IMR-90 (cell line): ENCODE results near the gene OR10H5. TPM values are rescaled to one million over a fixed set of nuclear protein-coding genes. Genes with fewer than 3 reads are reported as not detected.

Experiments used
- ATAC-seq: fragments of 200-7000 bp; cut with Tn5 transposase; 2 replicates; pipeline ENCODE4 v1.9.1; 2020; ENCODE audit warnings: low read depth, mild to moderate bottlenecking, moderate library complexity
- BruUV-seq: library from RNA; stranded (reverse); fragments of 400-500 nt; replicated peaks from 2 replicates; lab custom pipeline; 2021; lab: Mats Ljungman, UMichigan
- CTCF ChIA-PET: fragments of 300-600 bp; formaldehyde crosslinking; extraction: SDS; loops from one replicate; lab custom pipeline; 2021; ENCODE audit warnings: antibody characterized with exemption; lab: Yijun Ruan, JAX
- POLR2A ChIA-PET: fragments of 300-600 bp; sonication (Branson Sonifier 250); formaldehyde crosslinking; loops from one replicate; lab custom pipeline; 2022; ENCODE audit warnings: antibody characterized with exemption; ENCODE audit not compliant: unreplicated experiment; lab: Charles Lee
- DNase-seq: peaks from one replicate; pipeline ENCODE4 v3.0.0; 2013
- H2AFZ ChIP-seq: replicated peaks from 2 replicates; pipeline ENCODE3; 2013; ENCODE audit warnings: low read length, mild to moderate bottlenecking; ENCODE audit not compliant: poor library complexity
- H2AK5ac ChIP-seq: 2 replicates; pipeline ENCODE4 v1.6.1; 2013; ENCODE audit warnings: low read depth, low read length, inconsistent platforms
- H2AK9ac ChIP-seq: replicated peaks from 2 replicates; pipeline ENCODE3; 2013; ENCODE audit warnings: mild to moderate bottlenecking, low read depth, low read length, moderate library complexity; ENCODE audit not compliant: poor library complexity
- H2BK120ac ChIP-seq: 2 replicates; pipeline ENCODE4 v1.6.1; 2013; ENCODE audit warnings: low read depth, low read length, inconsistent platforms
- H2BK15ac ChIP-seq: 3 replicates; pipeline ENCODE4 v1.6.1; 2013; ENCODE audit warnings: low read depth, low read length, inconsistent platforms
- H2BK20ac ChIP-seq: 2 replicates; pipeline ENCODE4 v1.6.1; 2013; ENCODE audit warnings: low read depth, mild to moderate bottlenecking, inconsistent platforms, low read length, moderate library complexity
- H2BK5ac ChIP-seq: 2 replicates; pipeline ENCODE4 v1.6.1; 2013; ENCODE audit warnings: mild to moderate bottlenecking, low read depth, low read length, inconsistent platforms; ENCODE audit not compliant: poor library complexity, severe bottlenecking
- H3K14ac ChIP-seq: replicated peaks from 2 replicates; pipeline ENCODE4 v1.6.1; 2013; ENCODE audit warnings: low read depth, low read length, inconsistent platforms
- H3K18ac ChIP-seq: 2 replicates; pipeline ENCODE4 v1.6.1; 2013; ENCODE audit warnings: low read depth, low read length, control low read depth
- H3K23ac ChIP-seq: 2 replicates; pipeline ENCODE4 v1.6.1; 2013; ENCODE audit warnings: low read depth, low read length, inconsistent platforms
- H3K27ac ChIP-seq: 2 replicates; pipeline ENCODE4 v1.5.1; 2013; ENCODE audit warnings: mild to moderate bottlenecking, control low read depth, low read length; ENCODE audit not compliant: insufficient read depth
- H3K27me3 ChIP-seq: 2 replicates; pipeline ENCODE4 v1.6.1; 2013; ENCODE audit warnings: low read length; ENCODE audit not compliant: control insufficient read depth, insufficient read depth
- H3K36me3 ChIP-seq: 2 replicates; pipeline ENCODE4 v1.6.1; 2013; ENCODE audit warnings: low read length, mixed read lengths; ENCODE audit not compliant: control insufficient read depth, insufficient read depth
- H3K4ac ChIP-seq: 2 replicates; pipeline ENCODE4 v1.6.1; 2013; ENCODE audit warnings: low read depth, low read length, inconsistent platforms
- H3K4me1 ChIP-seq: 2 replicates; pipeline ENCODE4 v1.6.1; 2013; ENCODE audit warnings: low read length, mixed read lengths; ENCODE audit not compliant: control insufficient read depth, insufficient read depth
- H3K4me2 ChIP-seq: 2 replicates; pipeline ENCODE4 v1.6.1; 2013; ENCODE audit warnings: low read depth, mild to moderate bottlenecking, control low read depth, low read length, moderate library complexity
- H3K4me3 ChIP-seq: 2 replicates; pipeline ENCODE4 v1.5.1; 2013; ENCODE audit warnings: low read depth, mild to moderate bottlenecking, control low read depth, low read length, moderate library complexity; ENCODE audit not compliant: insufficient read depth
- H3K56ac ChIP-seq: 2 replicates; pipeline ENCODE4 v1.6.1; 2013; ENCODE audit warnings: low read length, inconsistent platforms; ENCODE audit not compliant: insufficient read depth; ENCODE audit errors: extremely low read depth
- H3K79me1 ChIP-seq, 2 experiments: 2 replicates each; pipeline ENCODE4 v1.6.1; 2013; ENCODE audit warnings: low read length in 2 of 2, inconsistent platforms in 1 of 2, low read depth in 1 of 2
- H3K9ac ChIP-seq: 2 replicates; pipeline ENCODE4 v1.6.1; 2013; ENCODE audit warnings: low read depth, low read length, control low read depth
- H3K9me1 ChIP-seq: 2 replicates; pipeline ENCODE4 v1.6.1; 2013; ENCODE audit warnings: low read length, inconsistent platforms; ENCODE audit not compliant: insufficient read depth
- H3K9me3 ChIP-seq: 2 replicates; pipeline ENCODE4 v1.6.1; 2013; ENCODE audit warnings: low read length; ENCODE audit not compliant: control insufficient read depth, insufficient read depth
- H4K20me1 ChIP-seq: 2 replicates; pipeline ENCODE4 v1.6.1; 2013; ENCODE audit warnings: low read length, inconsistent platforms; ENCODE audit not compliant: insufficient read depth
- H4K5ac ChIP-seq: 2 replicates; pipeline ENCODE4 v1.6.1; 2013; ENCODE audit warnings: mild to moderate bottlenecking, low read depth, low read length, control low read depth
- H4K8ac ChIP-seq, 2 experiments: 2 replicates each; pipeline ENCODE4 v1.6.1; 2013; ENCODE audit warnings: low read depth in 2 of 2, low read length in 2 of 2, control low read depth in 1 of 2, inconsistent platforms in 1 of 2
- H4K91ac ChIP-seq: 2 replicates; pipeline ENCODE4 v1.6.1; 2013; ENCODE audit warnings: low read depth, low read length, inconsistent platforms; ENCODE audit not compliant: insufficient read depth
- BHLHE40 ChIP-seq: fragments of 150-350 bp; IDR thresholded peaks from 2 replicates; pipeline ENCODE4 v1.6.1; 2016; ENCODE audit warnings: mild to moderate bottlenecking, low read depth, low read length
- CEBPB ChIP-seq: IDR thresholded peaks from 2 replicates; pipeline ENCODE4 v1.6.1; 2012; ENCODE audit warnings: low read depth, low read length, improper control_type of control experiment
- CHD1 ChIP-seq: IDR thresholded peaks from 2 replicates; pipeline ENCODE4 v1.6.1; 2012; ENCODE audit warnings: low read depth, low read length, improper control_type of control experiment
- FOS ChIP-seq: fragments of 150-350 bp; IDR thresholded peaks from 2 replicates; pipeline ENCODE4 v1.6.1; 2016; ENCODE audit warnings: low read depth, low read length
- MAFK ChIP-seq: IDR thresholded peaks from 2 replicates; pipeline ENCODE4 v1.6.1; 2012; ENCODE audit warnings: low read depth, low read length, improper control_type of control experiment
- MAZ ChIP-seq: IDR thresholded peaks from 2 replicates; pipeline ENCODE4 v1.6.1; 2012; ENCODE audit warnings: low read depth, mild to moderate bottlenecking, low read length, improper control_type of control experiment, moderate library complexity, borderline replicate concordance
- MXI1 ChIP-seq: IDR thresholded peaks from 2 replicates; pipeline ENCODE4 v1.6.1; 2012; ENCODE audit warnings: low read depth, mild to moderate bottlenecking, low read length, moderate library complexity, borderline replicate concordance
- NFE2L2 ChIP-seq: fragments of 150-350 bp; IDR thresholded peaks from 2 replicates; pipeline ENCODE4 v1.6.1; 2016; ENCODE audit warnings: low read depth, mild to moderate bottlenecking, low read length
- POLR2A ChIP-seq: IDR thresholded peaks from 2 replicates; pipeline ENCODE4 v1.6.1; 2012; ENCODE audit warnings: mild to moderate bottlenecking, low read depth, low read length
- RAD21 ChIP-seq: IDR thresholded peaks from 2 replicates; pipeline ENCODE4 v1.6.1; 2012; ENCODE audit warnings: low read length, improper control_type of control experiment
- RCOR1 ChIP-seq: IDR thresholded peaks from 2 replicates; pipeline ENCODE4 v1.6.1; 2012; ENCODE audit warnings: mild to moderate bottlenecking, low read length, improper control_type of control experiment; ENCODE audit not compliant: insufficient replicate concordance
- RFX5 ChIP-seq: IDR thresholded peaks from 2 replicates; pipeline ENCODE4 v1.8.0; 2012; ENCODE audit warnings: low read depth, mild to moderate bottlenecking, low read length, moderate library complexity
- SMC3 ChIP-seq: fragments of 150-350 bp; IDR thresholded peaks from 2 replicates; pipeline ENCODE4 v1.6.1; 2016; ENCODE audit warnings: low read depth, mild to moderate bottlenecking, antibody characterized with exemption, low read length, moderate library complexity
- WGBS, 2 experiments: methylation state at CpG; one replicate each; pipeline versions ENCODE4 v1.1.5 to v1.1.7; 2013; ENCODE audit warnings: missing lambda C conversion rate in 2 of 2; ENCODE audit not compliant: insufficient read length in 1 of 2; ENCODE audit errors: extremely low coverage in 2 of 2; 5-methylcytosine and 5-hydroxymethylcytosine counted together
- dilution Hi-C: fragments of 300-500 bp; cut with HindIII; formaldehyde crosslinking; loops from one replicate; pipeline ENCODE4 v1.14.3; 2018; ENCODE audit warnings: low sequenced_read_pairs; ENCODE audit not compliant: unreplicated experiment
- in situ Hi-C: fragments of 300-500 bp; cut with MboI; formaldehyde crosslinking; loops from 3 replicates; pipeline ENCODE4 v1.14.3; 2019; ENCODE audit warnings: low sequenced_read_pairs, inconsistent platforms, mixed read lengths
- intact Hi-C: fragments of 100-400 bp; cut with micrococcal nuclease; formaldehyde crosslinking; loops from 2 replicates; pipeline ENCODE4 v1.10.0; 2022
- polyA plus RNA-seq, 3 experiments: library from polyadenylated mRNA; depleted of rRNA; stranded (reverse); fragments of >200 nt; gene quantifications; 2 replicates each; pipeline ENCODE4 v1.2.3, GENCODE V29; 2012; ENCODE audit warnings: low replicate concordance in 1 of 3
- total RNA-seq: library from RNA; depleted of rRNA; stranded (reverse); fragments of >200 nt; gene quantifications from 2 replicates; pipeline ENCODE4 v1.2.3, GENCODE V29; 2012
- TF ChIP-seq, protein P1 (sequence below): fragments of 150-350 bp; IDR thresholded peaks from 2 replicates; pipeline ENCODE4 v1.6.1; 2016; ENCODE audit warnings: low read depth, mild to moderate bottlenecking, low read length, moderate library complexity, borderline replicate concordance
- TF ChIP-seq, protein P2 (sequence below): fragments of 150-350 bp; IDR thresholded peaks from 2 replicates; pipeline ENCODE4 v1.6.1; 2017; ENCODE audit warnings: mild to moderate bottlenecking, antibody characterized with exemption, low read length, low read depth
- TF ChIP-seq, protein P3 (sequence below): conservative IDR thresholded peaks from 2 replicates; pipeline ENCODE4 v1.5.1; 2012; ENCODE audit warnings: mild to moderate bottlenecking, low read depth, low read length, improper control_type of control experiment

OR10H5 gene
- total and polyA plus RNA-seq, 2 of the 4 experiments (the other 2 are of a cell fraction) = not detected

DNA sequence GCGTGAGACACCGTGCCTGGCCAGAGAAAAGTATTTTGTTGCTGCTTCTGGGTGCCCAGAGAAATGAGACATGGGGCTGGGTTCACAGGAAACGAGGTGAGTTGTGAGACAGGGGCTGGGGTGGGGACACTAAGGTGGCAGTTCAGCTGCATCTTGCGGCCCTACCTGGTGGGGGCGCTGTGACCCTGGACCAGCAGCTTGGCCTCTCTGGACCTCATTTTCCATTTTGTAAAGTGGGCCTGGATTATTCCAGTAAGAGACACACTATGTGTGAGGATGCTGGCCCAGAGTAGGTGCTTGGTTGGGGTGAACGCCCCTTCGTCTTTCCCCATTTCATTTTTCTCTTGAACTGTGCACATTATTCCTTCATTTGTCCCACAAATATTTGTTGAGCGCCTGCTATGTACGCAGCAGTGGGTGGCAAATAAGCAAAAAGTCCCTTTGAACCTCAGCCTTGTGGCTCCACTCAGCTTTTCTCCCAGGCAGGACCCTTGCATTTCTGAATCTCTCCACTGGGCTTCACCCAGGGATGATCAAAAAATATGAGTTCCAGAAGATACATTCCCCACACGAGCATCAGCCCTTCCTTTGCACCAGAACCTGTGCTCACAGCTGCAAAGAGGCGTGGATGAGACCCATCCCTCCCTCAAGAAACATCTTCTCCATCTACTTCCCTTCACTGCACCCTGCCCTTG, 54.6 kb downstream of the OR10H5 start:
- DNase-seq (no peak), ATAC-seq (no peak)
- ChIA-PET POLR2A (no interaction called here), CTCF (no interaction called here)
- no peaks in the 10 kb centered on the region for H3K27me3 ChIP-seq
- no peak overlapping the region for H3K14ac ChIP-seq
- in situ Hi-C loops = loop anchor here (25.0 kb wide), 1 partner anchor 345 kb away; the partner anchor contains the start of genes AP1M1 and FAM32A
- no peaks in the 10 kb centered on the region for H3K79me1 ChIP-seq
- no peak overlapping the region for H2BK20ac ChIP-seq
- H3K56ac ChIP-seq = no peak overlapping the region
- H2BK15ac ChIP-seq = no peak overlapping the region
- no peak overlapping the region for H3K4me3 ChIP-seq
- no peak overlapping the region for H2BK5ac ChIP-seq
- WGBS, 2 experiments = 35% methylated on average over 5 of the region's 11 CpGs; no CpG with 5 or more reads in 1 of the 2 experiments
- no peak overlapping the region for H2BK120ac ChIP-seq
- no peak overlapping the region for H3K18ac ChIP-seq
- TF ChIP-seq RAD21 = no peak
- TF ChIP-seq RFX5 = no peak
- TF ChIP-seq MAFK = no peak
- TF ChIP-seq, protein P1, sequence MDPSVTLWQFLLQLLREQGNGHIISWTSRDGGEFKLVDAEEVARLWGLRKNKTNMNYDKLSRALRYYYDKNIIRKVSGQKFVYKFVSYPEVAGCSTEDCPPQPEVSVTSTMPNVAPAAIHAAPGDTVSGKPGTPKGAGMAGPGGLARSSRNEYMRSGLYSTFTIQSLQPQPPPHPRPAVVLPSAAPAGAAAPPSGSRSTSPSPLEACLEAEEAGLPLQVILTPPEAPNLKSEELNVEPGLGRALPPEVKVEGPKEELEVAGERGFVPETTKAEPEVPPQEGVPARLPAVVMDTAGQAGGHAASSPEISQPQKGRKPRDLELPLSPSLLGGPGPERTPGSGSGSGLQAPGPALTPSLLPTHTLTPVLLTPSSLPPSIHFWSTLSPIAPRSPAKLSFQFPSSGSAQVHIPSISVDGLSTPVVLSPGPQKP = no peak
- no peak for TF ChIP-seq CHD1
- TF ChIP-seq CEBPB = no peak
- TF ChIP-seq SMC3 = no peak
- TF ChIP-seq NFE2L2 = no peak
- TF ChIP-seq, protein P2, sequence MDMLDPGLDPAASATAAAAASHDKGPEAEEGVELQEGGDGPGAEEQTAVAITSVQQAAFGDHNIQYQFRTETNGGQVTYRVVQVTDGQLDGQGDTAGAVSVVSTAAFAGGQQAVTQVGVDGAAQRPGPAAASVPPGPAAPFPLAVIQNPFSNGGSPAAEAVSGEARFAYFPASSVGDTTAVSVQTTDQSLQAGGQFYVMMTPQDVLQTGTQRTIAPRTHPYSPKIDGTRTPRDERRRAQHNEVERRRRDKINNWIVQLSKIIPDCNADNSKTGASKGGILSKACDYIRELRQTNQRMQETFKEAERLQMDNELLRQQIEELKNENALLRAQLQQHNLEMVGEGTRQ = no peak
- TF ChIP-seq MXI1 = no peak
- no peak for TF ChIP-seq FOS
- no peak for TF ChIP-seq POLR2A
- TF ChIP-seq, protein P3, sequence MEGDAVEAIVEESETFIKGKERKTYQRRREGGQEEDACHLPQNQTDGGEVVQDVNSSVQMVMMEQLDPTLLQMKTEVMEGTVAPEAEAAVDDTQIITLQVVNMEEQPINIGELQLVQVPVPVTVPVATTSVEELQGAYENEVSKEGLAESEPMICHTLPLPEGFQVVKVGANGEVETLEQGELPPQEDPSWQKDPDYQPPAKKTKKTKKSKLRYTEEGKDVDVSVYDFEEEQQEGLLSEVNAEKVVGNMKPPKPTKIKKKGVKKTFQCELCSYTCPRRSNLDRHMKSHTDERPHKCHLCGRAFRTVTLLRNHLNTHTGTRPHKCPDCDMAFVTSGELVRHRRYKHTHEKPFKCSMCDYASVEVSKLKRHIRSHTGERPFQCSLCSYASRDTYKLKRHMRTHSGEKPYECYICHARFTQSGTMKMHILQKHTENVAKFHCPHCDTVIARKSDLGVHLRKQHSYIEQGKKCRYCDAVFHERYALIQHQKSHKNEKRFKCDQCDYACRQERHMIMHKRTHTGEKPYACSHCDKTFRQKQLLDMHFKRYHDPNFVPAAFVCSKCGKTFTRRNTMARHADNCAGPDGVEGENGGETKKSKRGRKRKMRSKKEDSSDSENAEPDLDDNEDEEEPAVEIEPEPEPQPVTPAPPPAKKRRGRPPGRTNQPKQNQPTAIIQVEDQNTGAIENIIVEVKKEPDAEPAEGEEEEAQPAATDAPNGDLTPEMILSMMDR = no peak
- TF ChIP-seq MAZ = no peak
- no peak for TF ChIP-seq RCOR1
- TF ChIP-seq BHLHE40 = no peak
- H2AK5ac ChIP-seq = no peak overlapping the region
- no peaks in the 10 kb centered on the region for H3K9me3 ChIP-seq
- no peak overlapping the region for H2AK9ac ChIP-seq
- H3K9ac ChIP-seq = no peak overlapping the region
- H3K4me1 ChIP-seq = no peaks in the 10 kb centered on the region
- H4K8ac ChIP-seq = no peak overlapping the region
- no peak overlapping the region for H3K23ac ChIP-seq
- H4K5ac ChIP-seq = no peak overlapping the region
- no peak overlapping the region for H3K4ac ChIP-seq
- no peak overlapping the region for H3K27ac ChIP-seq
- no peak overlapping the region for H4K91ac ChIP-seq
- no peak overlapping the region for H2AFZ ChIP-seq
- H4K20me1 ChIP-seq = no peaks in the 10 kb centered on the region
- no peaks in the 10 kb centered on the region for H3K9me1 ChIP-seq
- dilution Hi-C loops = no loop called here
- H3K4me2 ChIP-seq = no peak overlapping the region
- intact Hi-C loops = no loop called here
- no peaks in the 10 kb centered on the region for H3K36me3 ChIP-seq
- BruUV-seq = no TSS peak
